ENCODE results near the gene NNT. TPM values are rescaled to one million over a fixed set of nuclear protein-coding genes. Genes with fewer than 3 reads are reported as not detected.

The NNT gene
- total and polyA plus RNA-seq, 5 donors from 2014 or later, result 46.2 to 64.1 (median 49.6) TPM

DNA sequence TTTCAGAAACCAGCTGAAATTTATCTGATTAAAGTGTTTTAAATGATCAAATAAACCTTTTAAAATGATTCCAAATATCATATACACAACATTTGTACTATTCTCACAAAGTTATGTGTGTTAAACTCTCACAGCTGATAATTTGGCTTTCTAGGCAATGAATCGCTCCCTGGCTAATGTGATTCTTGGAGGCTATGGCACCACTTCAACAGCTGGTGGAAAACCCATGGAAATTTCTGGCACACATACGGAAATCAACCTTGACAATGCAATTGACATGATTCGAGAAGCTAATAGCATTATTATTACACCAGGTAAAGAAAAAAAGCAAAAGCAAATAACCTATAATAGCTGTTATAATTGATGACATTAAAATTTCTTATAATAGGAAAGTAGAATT lies 72.4 kb downstream of the NNT start:
- Histone ChIP-seq H3K27ac (ENCODE audit: insufficient read depth, low read length, poor library complexity, severe bottlenecking) (peak overlapping the region; percentile 53), H3K4me3 (ENCODE audit: low read depth, low read length) (no peak overlapping the region), H3K36me3 (ENCODE audit: control insufficient read depth, insufficient read depth, low read length) (peaks cover 28% of the 10 kb centered on the region), H3K9me3 (ENCODE audit: control insufficient read depth in 2 of 2, low read length in 2 of 2) (no peaks in the 10 kb centered on the region), H3K27me3 (ENCODE audit: control insufficient read depth, insufficient read depth, low read length) (no peaks in the 10 kb centered on the region), H3K4me1 (ENCODE audit: control insufficient read depth, insufficient read depth, low read length, poor library complexity, severe bottlenecking) (peaks cover 9% of the 10 kb centered on the region)
- no peaks in the 10 kb centered on the region for H3K27me3 Mint-ChIP-seq
- DNase-seq (no peak), ATAC-seq (ENCODE audit: low read depth in 2 of 2) (no peak)
- peaks cover 0 to 2% (median 0%) of the 10 kb centered on the region in 7 donors for H3K9me3 Mint-ChIP-seq
- no peak overlapping the region for H3K4me3 Mint-ChIP-seq
- H3K4me1 Mint-ChIP-seq, result peaks cover 9 to 23% (median 20%) of the 10 kb centered on the region in 4 donors
- H3K27ac Mint-ChIP-seq, result no peak overlapping the region
- H3K36me3 Mint-ChIP-seq, result peaks cover 27% of the 10 kb centered on the region

- H3K4me3 ChIP-seq (ENCODE audit: low read depth, low read length), result peak overlapping the region; percentile 4
- H3K36me3 ChIP-seq (ENCODE audit: control insufficient read depth, insufficient read depth, low read length), result peaks cover 31% of the 10 kb centered on the region
- H3K4me3 Mint-ChIP-seq, result no peak overlapping the region
- no peaks in the 10 kb centered on the region for H3K27me3 Mint-ChIP-seq
- H3K4me1 ChIP-seq (ENCODE audit: control insufficient read depth, insufficient read depth, low read length, poor library complexity, severe bottlenecking), result peaks cover 9% of the 10 kb centered on the region
- H3K27me3 ChIP-seq (ENCODE audit: control insufficient read depth, insufficient read depth, low read length), result no peaks in the 10 kb centered on the region
- H3K27ac ChIP-seq (ENCODE audit: insufficient read depth, low read length, poor library complexity, severe bottlenecking), result peak overlapping the region; percentile 53
- no peaks in the 10 kb centered on the region for H3K9me3 ChIP-seq (ENCODE audit: control insufficient read depth in 2 of 2, low read length in 2 of 2)
- peaks cover 0 to 2% (median 0%) of the 10 kb centered on the region in 7 donors for H3K9me3 Mint-ChIP-seq
- ATAC-seq (ENCODE audit: low read depth in 2 of 2) (peak; percentile 50 to 55), DNase-seq (peak in 2 of 3 donors; percentile 2 to 35)
- H3K4me1 Mint-ChIP-seq, result peaks cover 13 to 23% (median 19%) of the 10 kb centered on the region in 4 donors
- peaks cover 29% of the 10 kb centered on the region for H3K36me3 Mint-ChIP-seq
- H3K27ac Mint-ChIP-seq, result no peak overlapping the region
Observed at GRCh38 chr5:43676083-43676840, 73.3 kb downstream of the NNT start.

DNA sequence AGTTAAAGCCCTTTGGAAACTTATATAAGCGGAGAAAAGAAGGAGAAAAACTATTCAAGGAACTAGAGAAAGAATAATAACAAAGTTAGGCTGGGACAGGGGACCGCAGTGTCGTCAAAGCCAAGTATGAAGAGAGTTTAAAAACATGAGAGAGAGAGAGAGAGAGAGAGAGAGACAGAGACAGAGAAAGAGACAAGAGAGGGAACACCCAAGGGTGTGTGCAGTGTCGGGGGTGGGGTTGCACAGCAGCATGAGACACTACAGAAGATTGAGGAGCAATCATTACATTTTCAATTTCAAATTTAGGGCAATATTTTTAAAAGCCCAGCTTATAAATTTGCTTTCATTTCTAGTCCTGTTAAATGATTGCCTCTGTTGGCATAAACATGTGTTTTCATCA lies 74.3 kb downstream of the NNT start:
- Mint-ChIP-seq H3K9me3 (no peaks in the 10 kb centered on the region), H3K36me3 (peaks cover 28% of the 10 kb centered on the region)

GRCh38 chr5:43679214-43679613 lies 76.2 kb downstream of the NNT start:
- H3K4me1 ChIP-seq (ENCODE audit: control insufficient read depth, insufficient read depth, low read length, poor library complexity, severe bottlenecking), result peaks cover 9% of the 10 kb centered on the region
- no peak overlapping the region for H3K4me3 Mint-ChIP-seq
- no peaks in the 10 kb centered on the region for H3K27me3 ChIP-seq (ENCODE audit: control insufficient read depth, insufficient read depth, low read length)
- no peaks in the 10 kb centered on the region for H3K9me3 Mint-ChIP-seq
- H3K27me3 Mint-ChIP-seq, result no peaks in the 10 kb centered on the region
- peaks cover 34% of the 10 kb centered on the region for H3K36me3 Mint-ChIP-seq
- ATAC-seq (ENCODE audit: low read depth in 2 of 2) (no peak), DNase-seq (no peak)
- H3K4me3 ChIP-seq (ENCODE audit: low read depth, low read length), result no peak overlapping the region
- H3K9me3 ChIP-seq (ENCODE audit: control insufficient read depth in 2 of 2, low read length in 2 of 2), result no peaks in the 10 kb centered on the region
- peaks cover 8 to 16% (median 11%) of the 10 kb centered on the region in 4 donors for H3K4me1 Mint-ChIP-seq
- H3K27ac Mint-ChIP-seq, result no peak overlapping the region
- peaks cover 35% of the 10 kb centered on the region for H3K36me3 ChIP-seq (ENCODE audit: control insufficient read depth, insufficient read depth, low read length)
- no peak overlapping the region for H3K27ac ChIP-seq (ENCODE audit: insufficient read depth, low read length, poor library complexity, severe bottlenecking)

More for the DNA sequence above, 74.3 kb downstream of the NNT start:
- DNase-seq (no peak), ATAC-seq (ENCODE audit: low read depth in 2 of 2) (no peak)
- no peaks in the 10 kb centered on the region for H3K27me3 ChIP-seq (ENCODE audit: control insufficient read depth, insufficient read depth, low read length)
- Mint-ChIP-seq H3K27me3 (no peaks in the 10 kb centered on the region), H3K4me1 (peaks cover 13 to 18% (median 16%) of the 10 kb centered on the region in 4 donors), H3K27ac (no peak overlapping the region), H3K4me3 (no peak overlapping the region)
- no peaks in the 10 kb centered on the region for H3K9me3 ChIP-seq (ENCODE audit: control insufficient read depth in 2 of 2, low read length in 2 of 2)
- no peak overlapping the region for H3K27ac ChIP-seq (ENCODE audit: insufficient read depth, low read length, poor library complexity, severe bottlenecking)
- H3K4me1 ChIP-seq (ENCODE audit: control insufficient read depth, insufficient read depth, low read length, poor library complexity, severe bottlenecking), result peaks cover 9% of the 10 kb centered on the region
- H3K4me3 ChIP-seq (ENCODE audit: low read depth, low read length), result no peak overlapping the region
- peaks cover 31% of the 10 kb centered on the region for H3K36me3 ChIP-seq (ENCODE audit: control insufficient read depth, insufficient read depth, low read length)

GRCh38 chr5:43680286-43680685 lies 77.3 kb downstream of the NNT start:
- H3K27ac Mint-ChIP-seq, result no peak overlapping the region
- no peak overlapping the region for H3K4me3 Mint-ChIP-seq
- Histone ChIP-seq H3K36me3 (ENCODE audit: control insufficient read depth, insufficient read depth, low read length) (peaks cover 37% of the 10 kb centered on the region), H3K9me3 (ENCODE audit: control insufficient read depth in 2 of 2, low read length in 2 of 2) (no peaks in the 10 kb centered on the region), H3K27ac (ENCODE audit: insufficient read depth, low read length, poor library complexity, severe bottlenecking) (no peak overlapping the region), H3K4me3 (ENCODE audit: low read depth, low read length) (no peak overlapping the region), H3K4me1 (ENCODE audit: control insufficient read depth, insufficient read depth, low read length, poor library complexity, severe bottlenecking) (peaks cover 9% of the 10 kb centered on the region), H3K27me3 (ENCODE audit: control insufficient read depth, insufficient read depth, low read length) (no peaks in the 10 kb centered on the region)
- H3K9me3 Mint-ChIP-seq, result no peaks in the 10 kb centered on the region
- no peak for DNase-seq
- peaks cover 4 to 10% (median 8%) of the 10 kb centered on the region in 4 donors for H3K4me1 Mint-ChIP-seq
- no peak for ATAC-seq (ENCODE audit: low read depth in 2 of 2)
- H3K36me3 Mint-ChIP-seq, result peaks cover 31% of the 10 kb centered on the region
- H3K27me3 Mint-ChIP-seq, result no peaks in the 10 kb centered on the region

- ATAC-seq (ENCODE audit: low read depth in 2 of 2) (no peak), DNase-seq (no peak)
- Mint-ChIP-seq H3K27ac (peak overlapping the region in 2 of 3 donors; percentile 9 to 21), H3K36me3 (peaks cover 51% of the 10 kb centered on the region), H3K4me1 (peaks cover 9 to 19% (median 13%) of the 10 kb centered on the region in 4 donors), H3K27me3 (no peaks in the 10 kb centered on the region), H3K9me3 (peaks cover 0 to 4% (median 2%) of the 10 kb centered on the region in 7 donors), H3K4me3 (no peak overlapping the region)
- Histone ChIP-seq H3K27ac (ENCODE audit: insufficient read depth, low read length, poor library complexity, severe bottlenecking) (no peak overlapping the region), H3K4me1 (ENCODE audit: control insufficient read depth, insufficient read depth, low read length, poor library complexity, severe bottlenecking) (no peaks in the 10 kb centered on the region), H3K4me3 (ENCODE audit: low read depth, low read length) (no peak overlapping the region), H3K27me3 (ENCODE audit: control insufficient read depth, insufficient read depth, low read length) (no peaks in the 10 kb centered on the region), H3K9me3 (ENCODE audit: control insufficient read depth in 2 of 2, low read length in 2 of 2) (no peaks in the 10 kb centered on the region), H3K36me3 (ENCODE audit: control insufficient read depth, insufficient read depth, low read length) (peaks cover 20% of the 10 kb centered on the region)
Observed at GRCh38 chr5:43683884-43684471, 81.0 kb downstream of the NNT start.

DNA sequence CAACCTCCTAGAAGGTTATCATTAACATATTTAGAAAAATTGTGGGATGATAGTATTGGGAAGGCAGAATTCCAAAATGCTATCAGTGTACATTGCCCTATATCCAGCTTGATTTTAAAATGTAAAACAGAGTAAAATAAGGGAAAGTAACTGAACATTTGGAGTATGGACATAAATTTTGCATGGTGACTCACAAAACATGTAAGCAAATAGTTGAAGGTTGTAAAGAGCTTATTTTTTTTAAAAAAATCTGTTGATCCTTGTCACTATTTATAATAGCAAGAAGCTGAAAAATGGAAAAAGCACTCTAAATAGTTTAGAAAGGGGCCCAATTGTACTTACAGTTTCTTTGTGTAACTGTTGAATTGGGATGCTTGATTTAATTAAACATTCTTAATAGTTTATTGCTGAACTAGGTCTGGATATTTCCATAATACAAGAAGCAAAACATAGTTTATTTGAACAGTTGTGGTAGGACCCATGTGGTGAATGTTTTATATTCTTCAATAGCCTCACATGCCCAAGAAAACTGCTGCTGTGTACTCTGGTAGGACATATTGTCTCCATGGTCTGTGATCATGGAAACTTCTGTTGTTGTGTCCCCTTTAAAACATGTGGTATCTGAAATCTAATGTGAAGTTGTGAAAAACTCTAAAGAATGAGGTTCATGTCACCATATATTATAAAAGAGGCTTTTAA lies 82.4 kb downstream of the NNT start:
- DNase-seq (no peak), ATAC-seq (ENCODE audit: low read depth in 2 of 2) (no peak)
- no peak overlapping the region for H3K4me3 ChIP-seq (ENCODE audit: low read depth, low read length)
- H3K27me3 Mint-ChIP-seq, result no peaks in the 10 kb centered on the region
- H3K36me3 ChIP-seq (ENCODE audit: control insufficient read depth, insufficient read depth, low read length), result peaks cover 25% of the 10 kb centered on the region
- peaks cover 56% of the 10 kb centered on the region for H3K36me3 Mint-ChIP-seq
- peaks cover 7 to 21% (median 13%) of the 10 kb centered on the region in 4 donors for H3K4me1 Mint-ChIP-seq
- H3K4me1 ChIP-seq (ENCODE audit: control insufficient read depth, insufficient read depth, low read length, poor library complexity, severe bottlenecking), result no peaks in the 10 kb centered on the region
- H3K4me3 Mint-ChIP-seq, result no peak overlapping the region
- peaks cover 0 to 4% (median 2%) of the 10 kb centered on the region in 7 donors for H3K9me3 Mint-ChIP-seq
- H3K27ac Mint-ChIP-seq, result no peak overlapping the region
- H3K27me3 ChIP-seq (ENCODE audit: control insufficient read depth, insufficient read depth, low read length), result no peaks in the 10 kb centered on the region
- H3K9me3 ChIP-seq (ENCODE audit: control insufficient read depth in 2 of 2, low read length in 2 of 2), result no peaks in the 10 kb centered on the region
- H3K27ac ChIP-seq (ENCODE audit: insufficient read depth, low read length, poor library complexity, severe bottlenecking), result no peak overlapping the region
